B cell (primary cell): ENCODE results near the gene NAT8. TPM values are rescaled to one million over a fixed set of nuclear protein-coding genes. Genes with fewer than 3 reads are reported as not detected.

ENCODE experiments used
- ATAC-seq: fragments of 200-7000 bp; cut with Tn5 transposase; one replicate; pipeline ENCODE4 v1.10.0; 2021; ENCODE audit warnings: low read depth, mild to moderate bottlenecking, moderate number of reproducible peaks, moderate library complexity
- CTCF ChIA-PET: fragments of 350-600 bp; sonication (Branson Sonifier 250); formaldehyde crosslinking; loops from one replicate; lab custom pipeline; 2021; ENCODE audit warnings: antibody characterized with exemption, inconsistent platforms; lab: Charles Lee
- POLR2A ChIA-PET: fragments of 350-600 bp; sonication (Branson Sonifier 250); formaldehyde crosslinking; loops from one replicate; lab custom pipeline; 2021; ENCODE audit warnings: antibody characterized with exemption; lab: Charles Lee
- DNase-seq: peaks from one replicate; pipeline ENCODE4 v3.0.0; 2013
- H2AFZ ChIP-seq: 2 replicates; pipeline ENCODE4 v1.6.1; 2012; ENCODE audit warnings: mild to moderate bottlenecking, low read depth, low read length; ENCODE audit not compliant: insufficient read depth, poor library complexity, severe bottlenecking
- H3K27ac ChIP-seq, 2 donors: 1 replicate in 1 of 2; 2 replicates in 1 of 2; pipeline ENCODE4 v1.5.1; 2012 to 2013; ENCODE audit warnings: low read length in 2 of 2, mild to moderate bottlenecking in 2 of 2, moderate library complexity in 1 of 2
- H3K27me3 ChIP-seq, 4 experiments: fragments of 200-600 bp in 1 of 4; sonication (generic) in 1 of 4; replicated peaks in 1 of 4; 1 replicate in 2 of 4; 2 replicates in 2 of 4; pipeline versions ENCODE4 v1.6.1 to v1.7.0; 2013 to 2016; ENCODE audit warnings: low read length in 3 of 4, mild to moderate bottlenecking in 2 of 4, mixed read lengths in 1 of 4, moderate library complexity in 1 of 4; ENCODE audit not compliant: insufficient read depth in 4 of 4, control insufficient read depth in 3 of 4; ENCODE audit errors: control extremely low read depth in 1 of 4
- H3K36me3 ChIP-seq, 2 experiments: replicated peaks in 1 of 2; 1 replicate in 1 of 2; 2 replicates in 1 of 2; pipeline versions ENCODE4 v1.6.1 to v1.7.1; 2013; ENCODE audit warnings: low read length in 1 of 2; ENCODE audit not compliant: insufficient read depth in 2 of 2, control insufficient read depth in 1 of 2; ENCODE audit errors: control extremely low read depth in 1 of 2, extremely low read depth in 1 of 2
- H3K4me1 ChIP-seq, 2 donors: fragments of 200-600 bp in 1 of 2; sonication (generic) in 1 of 2; 1 replicate in 1 of 2; 2 replicates in 1 of 2; pipeline versions ENCODE4 v1.5.1 to v1.6.1; 2013 to 2017; ENCODE audit warnings: low read length in 2 of 2; ENCODE audit not compliant: control insufficient read depth in 2 of 2, insufficient read depth in 2 of 2
- H3K4me2 ChIP-seq: replicated peaks from 2 replicates; pipeline ENCODE3; 2012; ENCODE audit warnings: mild to moderate bottlenecking, low read depth, low read length; ENCODE audit not compliant: poor library complexity, severe bottlenecking
- H3K4me3 ChIP-seq, 5 experiments: fragments of 200-600 bp in 1 of 5; sonication (generic) in 1 of 5; 1 replicate in 3 of 5; 2 replicates in 2 of 5; pipeline versions ENCODE4 v1.5.1 to v1.7.0; 2011 to 2016; ENCODE audit warnings: low read length in 4 of 5, mild to moderate bottlenecking in 4 of 5, low read depth in 2 of 5, control low read depth in 1 of 5, moderate library complexity in 1 of 5; ENCODE audit not compliant: insufficient read depth in 1 of 5; ENCODE audit errors: control extremely low read depth in 1 of 5, extremely low read depth in 1 of 5
- H3K79me2 ChIP-seq: fragments of 200-600 bp; sonication (generic); one replicate; pipeline ENCODE4 v1.6.0; 2016; ENCODE audit warnings: low read length; ENCODE audit not compliant: control insufficient read depth, insufficient read depth
- H3K9ac ChIP-seq: fragments of 200-600 bp; sonication (generic); 2 replicates; pipeline ENCODE4 v1.6.1; 2017; ENCODE audit warnings: mild to moderate bottlenecking, low read length, moderate library complexity
- H3K9me3 ChIP-seq, 3 donors: one replicate each; pipeline versions ENCODE4 v1.6.1 to v1.7.1; 2013; ENCODE audit warnings: low read length in 2 of 3; ENCODE audit not compliant: control insufficient read depth in 2 of 3, insufficient read depth in 1 of 3; ENCODE audit errors: control extremely low read depth in 1 of 3
- H4K20me1 ChIP-seq: 2 replicates; pipeline ENCODE4 v1.6.0; 2012; ENCODE audit warnings: mild to moderate bottlenecking, low read length; ENCODE audit not compliant: insufficient read depth, control insufficient read depth, poor library complexity, severe bottlenecking
- H3K27ac Mint-ChIP-seq: one replicate; pipeline ENCODE4 v1.8.0; 2021; ENCODE audit warnings: mixed read lengths
- H3K27me3 Mint-ChIP-seq: one replicate; pipeline ENCODE4 v1.8.0; 2021; ENCODE audit warnings: mixed read lengths
- H3K4me1 Mint-ChIP-seq: one replicate; pipeline ENCODE4 v1.8.0; 2021; ENCODE audit warnings: mixed read lengths
- H3K4me3 Mint-ChIP-seq: one replicate; pipeline ENCODE4 v1.8.0; 2021; ENCODE audit warnings: mixed read lengths
- H3K9me3 Mint-ChIP-seq: one replicate; pipeline ENCODE4 v1.8.0; 2022; ENCODE audit warnings: mixed read lengths; ENCODE audit not compliant: insufficient read depth
- CTCF ChIP-seq: fragments of 200-600 bp; IDR thresholded peaks from one replicate; pipeline ENCODE4 v1.8.0; 2022; ENCODE audit warnings: antibody characterized with exemption, mild to moderate bottlenecking
- EZH2 ChIP-seq: IDR thresholded peaks from 2 replicates; pipeline ENCODE4 v1.6.1; 2012; ENCODE audit warnings: borderline replicate concordance, low read depth, mild to moderate bottlenecking, moderate library complexity, low read length; ENCODE audit not compliant: insufficient read depth, poor library complexity, severe bottlenecking
- WGBS: methylation state at CpG from one replicate; pipeline ENCODE4 v1.1.5; 2013; ENCODE audit warnings: missing lambda C conversion rate; ENCODE audit not compliant: insufficient coverage; 5-methylcytosine and 5-hydroxymethylcytosine counted together
- intact Hi-C: fragments of 100-400 bp; cut with micrococcal nuclease; formaldehyde crosslinking; loops from one replicate; pipeline ENCODE4 v1.10.0; 2022
- polyA plus RNA-seq: library from polyadenylated mRNA; depleted of rRNA; stranded (reverse); fragments of >200 nt; gene quantifications from 2 replicates; pipeline ENCODE4 v1.2.3, GENCODE V29; 2012
- total RNA-seq, 2 donors: library from RNA; stranded (reverse); fragments of 120-200 nt in 1 of 2; gene quantifications; 1 replicate in 1 of 2; 2 replicates in 1 of 2; pipeline versions ENCODE4 v1.2.3 to v1.2.4, GENCODE V29; 2013 to 2022

Gene NAT8
- total and polyA plus RNA-seq, 2 donors (not counting 1 experiment from before 2014, with no cell fraction given) = not detected

GRCh38 chr2:73611867-73612266 lies 30.4 kb downstream of the NAT8 start:
- Mint-ChIP-seq H3K4me3 (no peak overlapping the region), H3K27me3 (no peaks in the 10 kb centered on the region), H3K27ac (no peak overlapping the region), H3K4me1 (no peaks in the 10 kb centered on the region), H3K9me3 (no peaks in the 10 kb centered on the region)
- Histone ChIP-seq H3K9me3 (no peaks in the 10 kb centered on the region), H3K4me2 (no peak overlapping the region), H3K79me2 (no peaks in the 10 kb centered on the region), H2AFZ (no peak overlapping the region), H3K9ac (no peak overlapping the region), H4K20me1 (no peaks in the 10 kb centered on the region), H3K4me3 (no peak overlapping the region), H3K36me3 (no peaks in the 10 kb centered on the region), H3K27ac (no peak overlapping the region), H3K27me3 (no peaks in the 10 kb centered on the region), H3K4me1 (no peaks in the 10 kb centered on the region)
- no peak for ATAC-seq
- POLR2A ChIA-PET = no interaction called here
- intact Hi-C loops = no loop called here
- TF ChIP-seq EZH2 (no peak), CTCF (no peak)
- WGBS = 100% methylated on average over 1 of the region's 1 CpG
- CTCF ChIA-PET = no interaction called here
- DNase-seq = no peak

GRCh38 chr2:73611193-73611592 lies 31.0 kb downstream of the NAT8 start:
- 100% methylated on average over 2 of the region's 4 CpGs for WGBS
- H3K27ac Mint-ChIP-seq = no peak overlapping the region

More at GRCh38 chr2:73611193-73611592, 31.0 kb downstream of the NAT8 start:
- Histone ChIP-seq H3K4me3 (no peak overlapping the region), H2AFZ (no peak overlapping the region), H3K9me3 (no peaks in the 10 kb centered on the region), H3K9ac (no peak overlapping the region), H3K27ac (no peak overlapping the region), H4K20me1 (no peaks in the 10 kb centered on the region), H3K27me3 (no peaks in the 10 kb centered on the region), H3K4me1 (no peaks in the 10 kb centered on the region), H3K79me2 (no peaks in the 10 kb centered on the region), H3K36me3 (no peaks in the 10 kb centered on the region), H3K4me2 (no peak overlapping the region)
- ChIA-PET CTCF (no interaction called here), POLR2A (no interaction called here)
- Mint-ChIP-seq H3K9me3 (no peaks in the 10 kb centered on the region), H3K4me1 (no peaks in the 10 kb centered on the region), H3K27me3 (no peaks in the 10 kb centered on the region), H3K4me3 (no peak overlapping the region)
- ATAC-seq (no peak), DNase-seq (no peak)
- TF ChIP-seq CTCF (no peak), EZH2 (no peak)
- intact Hi-C loops = no loop called here
